DND-41 (cell line): Measurements from ENCODE around the gene PLA2G2A.

Source experiments
- EZH2 ChIP-seq: IDR thresholded peaks from 3 replicates; pipeline ENCODE4 v1.6.1; 2012; ENCODE audit warnings: borderline replicate concordance, low read depth, mild to moderate bottlenecking, moderate library complexity, low read length, inconsistent platforms; ENCODE audit not compliant: severe bottlenecking
- TF ChIP-seq, protein P1 (sequence below): IDR thresholded peaks from 2 replicates; pipeline ENCODE4 v1.5.1; 2012; ENCODE audit warnings: borderline replicate concordance, low read length, moderate library complexity, mild to moderate bottlenecking; ENCODE audit not compliant: poor library complexity, severe bottlenecking; ENCODE audit errors: extremely low read depth

GRCh38 chr1:19940486-19941205 lies 38.8 kb downstream of the PLA2G2A start:
- TF ChIP-seq, protein P1, sequence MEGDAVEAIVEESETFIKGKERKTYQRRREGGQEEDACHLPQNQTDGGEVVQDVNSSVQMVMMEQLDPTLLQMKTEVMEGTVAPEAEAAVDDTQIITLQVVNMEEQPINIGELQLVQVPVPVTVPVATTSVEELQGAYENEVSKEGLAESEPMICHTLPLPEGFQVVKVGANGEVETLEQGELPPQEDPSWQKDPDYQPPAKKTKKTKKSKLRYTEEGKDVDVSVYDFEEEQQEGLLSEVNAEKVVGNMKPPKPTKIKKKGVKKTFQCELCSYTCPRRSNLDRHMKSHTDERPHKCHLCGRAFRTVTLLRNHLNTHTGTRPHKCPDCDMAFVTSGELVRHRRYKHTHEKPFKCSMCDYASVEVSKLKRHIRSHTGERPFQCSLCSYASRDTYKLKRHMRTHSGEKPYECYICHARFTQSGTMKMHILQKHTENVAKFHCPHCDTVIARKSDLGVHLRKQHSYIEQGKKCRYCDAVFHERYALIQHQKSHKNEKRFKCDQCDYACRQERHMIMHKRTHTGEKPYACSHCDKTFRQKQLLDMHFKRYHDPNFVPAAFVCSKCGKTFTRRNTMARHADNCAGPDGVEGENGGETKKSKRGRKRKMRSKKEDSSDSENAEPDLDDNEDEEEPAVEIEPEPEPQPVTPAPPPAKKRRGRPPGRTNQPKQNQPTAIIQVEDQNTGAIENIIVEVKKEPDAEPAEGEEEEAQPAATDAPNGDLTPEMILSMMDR: no peak
- no peak for TF ChIP-seq EZH2
